ENCODE measurements around the gene WDR83.
"Not testable (repeated sequence)": the region's sequence is repeated elsewhere in the genome, so short reads cannot be mapped to it uniquely, and the experiment has no call there.

Gene WDR83

DNA sequence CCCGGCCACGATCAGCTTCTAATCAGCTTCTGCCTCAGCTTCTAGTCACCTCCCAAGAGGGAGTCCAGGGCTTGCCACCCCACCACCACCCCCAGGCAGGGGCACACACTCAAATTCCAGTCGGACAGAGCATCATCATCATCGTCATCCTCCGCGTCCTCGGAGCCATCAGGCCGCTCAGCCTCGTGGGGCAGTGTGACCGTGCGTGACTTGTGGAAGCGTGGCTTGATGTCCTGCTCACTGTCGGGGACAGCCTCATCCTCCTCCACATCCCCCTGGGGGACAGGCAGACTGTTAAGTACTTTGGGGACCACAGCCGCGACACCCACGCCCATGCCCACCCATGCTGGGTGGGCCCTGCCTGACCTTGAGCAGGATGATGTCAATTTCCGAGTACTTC lies 44.6 kb downstream of the WDR83 start:
- no peak for FAIRE-seq
- DNase-seq (ENCODE audit: low spot score), result no peak

DNA sequence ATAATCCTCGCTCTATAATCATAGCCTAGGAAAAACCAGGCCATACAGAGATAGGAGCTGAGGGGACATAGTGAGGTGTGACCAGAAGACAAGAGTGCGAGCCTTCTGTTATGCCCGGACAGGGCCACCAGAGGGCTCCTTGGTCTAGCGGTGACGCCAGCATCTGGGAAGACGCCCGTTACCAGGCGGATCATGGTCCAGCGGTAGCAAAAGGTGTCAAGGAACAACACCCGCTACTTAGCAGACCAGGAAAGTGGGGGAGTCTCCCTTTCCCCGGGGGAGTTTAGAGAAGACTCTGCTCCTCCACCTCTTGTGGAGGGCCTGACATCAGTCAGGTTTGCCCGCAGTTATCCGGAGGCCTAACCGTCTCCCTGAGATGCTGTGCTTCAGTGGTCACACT lies 45.5 kb downstream of the WDR83 start:
- FAIRE-seq, result not testable (repeated sequence)

DNA sequence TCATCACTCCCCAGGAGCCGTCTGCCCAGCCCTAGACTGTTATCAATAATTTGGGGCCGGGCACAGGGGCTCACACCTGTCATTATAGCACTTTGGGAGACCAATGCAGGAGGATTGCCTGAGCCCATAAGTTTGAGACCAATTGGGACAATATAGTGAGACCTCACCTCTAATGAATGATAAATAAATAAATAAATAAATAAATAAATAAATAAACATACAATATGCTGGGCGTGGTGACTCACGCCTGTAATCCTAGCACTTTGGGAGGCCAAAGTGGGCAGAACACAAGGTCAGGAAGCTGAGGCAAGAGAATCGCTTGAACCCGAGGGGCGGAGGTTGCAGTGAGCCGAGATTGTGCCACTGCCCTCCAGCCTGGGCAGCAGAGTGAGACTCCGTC lies 46.7 kb downstream of the WDR83 start:
- not testable (repeated sequence) for FAIRE-seq; DNase-seq (ENCODE audit: low spot score)

More for the DNA sequence above, 45.5 kb downstream of the WDR83 start:
- DNase-seq (ENCODE audit: low spot score), result not testable (repeated sequence)

DNA sequence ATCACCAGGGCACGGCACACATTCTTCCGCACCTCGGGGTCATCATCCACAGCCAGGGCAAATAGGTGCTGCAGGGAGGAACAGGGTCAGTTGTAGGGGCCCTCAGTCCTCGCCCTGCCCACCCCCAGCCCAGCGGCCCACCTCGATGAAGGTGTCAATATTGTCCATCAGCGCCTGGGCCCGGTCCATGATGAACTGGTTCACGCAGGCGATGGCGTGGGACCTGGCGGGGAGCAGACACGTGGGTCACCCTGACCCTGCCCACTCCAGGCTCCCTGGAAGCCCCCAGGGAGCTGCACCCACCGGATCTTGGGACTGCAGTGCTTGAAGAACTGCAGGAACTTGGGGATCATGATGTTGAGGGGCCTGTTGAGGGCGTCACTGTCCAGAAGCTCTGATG lies 48.5 kb downstream of the WDR83 start:
- no peak for FAIRE-seq
- no peak for DNase-seq (ENCODE audit: low spot score)

DNA sequence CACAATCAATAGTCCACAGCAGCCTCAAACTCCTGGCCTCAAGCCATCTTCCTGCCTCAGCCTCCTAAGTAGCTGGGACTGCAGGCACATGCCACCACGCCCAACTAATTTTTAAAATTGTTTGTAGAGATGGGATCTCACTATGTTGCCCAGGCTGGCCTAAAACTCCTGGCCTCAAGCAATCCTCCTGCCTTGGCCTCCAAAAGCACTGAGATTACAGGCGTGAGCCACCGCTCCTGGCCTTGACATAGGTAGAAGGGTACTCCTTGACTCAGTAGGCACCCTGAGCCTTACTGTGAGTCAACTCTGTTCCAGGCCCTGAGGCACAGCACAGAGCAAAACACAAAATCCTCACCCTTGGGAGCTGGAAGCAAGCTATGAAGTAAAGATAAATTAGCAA lies 49.3 kb downstream of the WDR83 start:
- no peak for FAIRE-seq

DNA sequence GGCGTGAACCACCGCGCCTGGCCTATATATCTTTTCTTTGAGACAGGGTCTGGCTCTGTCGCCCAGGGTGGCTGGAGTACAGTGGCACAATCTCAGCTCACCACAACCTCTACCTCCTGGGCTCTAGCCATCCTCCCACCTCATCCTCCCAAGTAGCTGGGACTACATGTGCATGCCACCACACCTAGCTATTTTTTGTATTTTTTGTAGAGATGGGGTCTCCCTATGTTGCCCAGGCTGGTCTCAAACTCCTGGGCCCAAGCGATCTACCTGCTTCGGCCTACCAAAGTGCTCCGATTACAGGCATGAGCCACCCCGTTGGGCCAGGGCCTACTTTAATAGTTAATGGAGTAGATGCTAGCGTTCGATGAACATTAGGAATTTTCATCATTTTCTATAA lies 53.7 kb downstream of the WDR83 start:
- DNase-seq (ENCODE audit: low spot score) (no peak), FAIRE-seq (no peak)

More for the DNA sequence above, 49.3 kb downstream of the WDR83 start:
- no peak for DNase-seq (ENCODE audit: low spot score)

DNA sequence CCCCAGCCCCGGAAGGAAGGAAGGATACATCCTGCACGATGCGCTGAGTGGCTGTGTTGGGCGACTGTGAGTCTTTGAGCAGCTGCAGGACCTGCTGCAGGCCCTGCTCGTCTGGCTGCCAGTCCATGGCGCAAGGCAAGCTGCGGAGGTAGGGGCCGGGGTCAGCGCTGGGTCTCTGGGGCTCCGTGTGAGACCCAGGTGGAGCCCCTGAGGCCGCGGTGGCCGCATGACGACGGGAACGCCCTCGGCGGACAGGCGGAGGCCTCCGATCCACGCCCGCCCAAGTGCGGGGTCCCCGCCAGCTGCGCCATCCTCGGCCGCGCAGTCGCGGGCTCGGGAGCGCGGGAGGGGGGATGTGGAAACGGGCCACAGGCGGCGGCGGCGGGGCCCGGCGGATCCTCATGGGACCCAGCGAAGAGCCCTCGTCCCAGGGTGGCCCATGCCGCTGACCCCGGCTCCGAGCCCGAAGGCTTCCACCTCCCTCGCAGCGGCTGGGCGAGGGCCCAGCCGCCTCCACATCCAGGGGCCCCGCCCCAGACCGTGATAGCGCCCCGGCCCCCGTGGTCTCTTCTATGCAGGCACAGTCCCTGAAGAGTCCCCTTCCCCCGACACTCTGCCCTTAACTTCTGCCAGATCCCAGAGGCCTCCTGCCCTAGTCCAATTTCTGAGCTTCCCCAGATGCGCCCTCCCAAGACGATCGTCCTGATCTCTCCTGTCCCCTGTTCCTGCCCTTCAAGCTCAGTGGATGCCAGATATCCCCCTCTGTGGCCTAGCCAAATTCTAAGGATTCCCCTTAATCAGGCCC lies 54.4 kb downstream of the WDR83 start:
- FAIRE-seq (no peak), DNase-seq (ENCODE audit: low spot score) (no peak)

DNA sequence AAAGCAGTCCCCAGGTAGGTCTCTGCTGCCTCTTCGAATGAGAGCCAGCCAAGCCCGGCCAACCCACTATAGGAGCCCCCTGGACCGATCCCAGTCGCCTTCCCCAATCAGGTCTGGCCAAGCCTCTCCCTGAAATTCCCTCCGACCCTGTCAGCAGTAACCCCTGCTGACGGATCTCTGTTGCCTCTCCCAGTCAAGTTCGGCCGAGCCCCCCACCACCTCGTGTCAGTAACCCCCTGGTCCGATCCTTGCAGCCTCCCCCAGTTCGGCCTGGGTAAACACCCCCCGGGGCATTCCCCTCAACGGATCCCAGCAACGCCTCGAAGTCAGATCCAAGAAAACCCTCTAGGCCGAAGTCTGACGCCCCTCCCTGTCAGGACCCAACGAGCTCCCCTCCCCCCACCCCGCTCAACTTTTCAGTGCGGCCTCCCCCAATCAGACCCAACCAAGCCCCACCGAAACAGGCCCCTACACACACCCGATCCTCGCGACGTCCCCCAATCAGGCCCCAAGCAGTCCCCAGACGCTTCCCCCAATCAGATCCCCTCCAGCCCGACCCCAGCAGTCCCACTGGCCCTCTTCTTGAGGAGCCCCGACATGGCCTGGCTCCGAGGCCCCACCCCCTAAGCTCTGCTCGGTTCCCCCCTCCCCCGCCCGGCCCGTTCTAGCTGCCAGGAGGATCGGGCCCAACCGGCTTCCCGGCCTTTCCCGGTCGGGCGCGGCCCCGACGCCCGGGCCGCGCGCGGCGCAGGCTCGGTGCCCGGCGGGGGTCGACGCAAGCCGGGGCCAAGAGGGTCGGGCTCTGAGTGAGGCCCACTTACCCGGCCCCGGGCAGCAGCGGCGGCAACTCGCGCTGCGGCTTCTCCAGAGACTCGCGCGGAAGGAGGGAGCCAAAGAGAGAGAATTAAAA lies 55.3 kb downstream of the WDR83 start:
- DNase-seq (ENCODE audit: low spot score) (peak; percentile 38), FAIRE-seq (no peak)

DNA sequence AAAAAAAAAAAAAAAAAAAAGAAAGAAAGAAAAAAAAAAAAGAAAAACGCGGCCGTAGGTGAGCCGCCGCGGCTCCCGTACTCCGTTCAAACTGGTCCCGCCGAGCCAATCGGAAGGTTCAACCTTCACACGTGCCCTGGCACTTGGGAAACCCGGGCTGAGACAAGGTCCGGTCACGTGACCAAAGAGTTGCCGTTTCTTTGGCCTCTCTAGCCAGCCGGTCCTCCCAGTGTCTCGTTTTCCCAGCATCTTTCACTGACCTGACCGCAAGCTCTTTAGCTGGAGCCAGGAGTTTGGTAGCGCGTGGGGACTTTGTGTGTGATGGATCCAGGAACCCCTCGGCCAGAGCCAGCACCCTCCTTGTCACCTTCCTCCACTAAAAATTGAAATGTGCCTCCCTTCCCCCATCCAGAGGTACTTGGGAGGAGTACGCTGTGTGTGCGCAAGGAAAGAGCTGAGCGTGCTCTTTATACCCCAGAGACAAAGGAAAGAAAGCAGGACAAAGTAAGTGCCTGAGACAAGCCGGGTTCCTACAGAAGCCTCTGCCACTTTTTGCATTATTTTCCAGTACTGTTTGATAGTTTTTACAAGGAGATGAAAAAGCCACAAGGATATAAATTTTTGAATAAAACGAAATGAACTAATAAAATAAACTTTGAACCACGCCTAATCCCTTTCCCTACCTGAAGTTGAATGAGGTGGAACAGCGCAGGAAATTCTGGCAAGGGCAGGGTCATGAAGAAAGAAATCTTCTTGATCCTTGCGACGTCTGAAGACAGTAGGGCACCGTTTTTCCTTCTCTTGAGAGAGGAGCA lies 56.2 kb downstream of the WDR83 start:
- DNase-seq (ENCODE audit: low spot score) (peak; percentile 92), FAIRE-seq (no peak)

DNA sequence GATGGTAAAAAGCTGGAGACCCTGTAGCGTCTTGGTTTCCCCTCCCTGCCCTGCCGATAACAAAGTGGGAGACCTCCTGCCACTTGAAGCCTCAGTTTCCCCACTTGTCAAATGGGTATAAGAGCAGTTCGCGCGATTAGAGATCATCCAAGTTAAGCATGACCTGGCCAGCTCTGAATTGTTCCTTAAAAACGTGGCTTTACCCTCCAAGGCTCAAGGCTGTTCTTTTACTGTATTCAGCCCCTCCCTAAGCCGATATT lies 56.7 kb downstream of the WDR83 start:
- FAIRE-seq, result no peak
- DNase-seq (ENCODE audit: low spot score), result no peak

DNA sequence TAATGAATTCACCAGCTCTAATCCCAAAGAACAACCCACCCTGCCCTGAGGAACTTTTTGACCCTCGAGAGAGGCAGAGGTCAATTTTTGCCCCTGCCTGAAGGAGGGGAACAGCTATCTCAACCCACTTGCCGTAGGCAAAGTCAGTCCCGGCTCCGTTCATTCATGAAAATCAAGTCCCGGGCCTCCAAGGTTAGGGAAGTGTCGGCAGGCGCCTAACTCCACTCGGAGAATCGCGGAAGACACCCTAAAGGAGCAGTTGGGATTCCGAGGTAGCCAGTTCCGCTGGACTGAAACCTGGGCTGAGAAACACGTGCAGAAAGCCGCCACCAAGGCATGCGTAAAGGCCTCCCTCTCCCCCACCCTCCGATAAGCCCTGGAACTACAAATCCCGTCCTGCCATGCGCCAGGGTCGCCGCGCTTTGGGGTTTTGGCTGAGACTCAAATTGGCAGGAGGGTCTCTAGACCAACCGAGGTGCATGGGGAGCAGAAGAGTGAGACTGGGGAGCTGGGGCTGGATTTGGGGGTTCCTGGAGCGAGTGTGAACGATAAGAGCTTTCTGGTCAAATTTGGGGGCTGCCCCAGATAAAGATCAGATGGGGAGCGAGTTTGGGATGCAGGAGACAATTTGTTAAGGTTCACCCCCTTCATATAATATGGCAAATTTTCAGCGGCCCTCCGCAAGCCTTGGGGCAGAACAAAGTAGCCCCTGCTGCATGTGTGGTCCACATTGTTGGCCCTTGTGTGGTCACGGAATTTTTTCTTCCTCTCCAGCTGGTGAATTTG lies 57.2 kb downstream of the WDR83 start, which contains the start of gene TNPO2:
Gene TNPO2 (minus strand): TSS at position 292 of the 786 bp plus-strand sequence. CDS start 2,955 bp downstream, outside the sequence.
- DNase-seq (ENCODE audit: low spot score) (peak; percentile 59), FAIRE-seq (no peak)

Data from urothelium cell line (cell line).